ENCODE measurements around the gene S1PR3.

- TF ChIP-seq CTCF (conservative IDR thresholded peaks at IDR 0.05; ENCODE audit: low read length) (no peak), EZH2phosphoT487 (IDR thresholded peaks at IDR 0.05; ENCODE audit: borderline replicate concordance, low read depth, low read length) (no peak)
Observed at GRCh38 chr9:89052470-89053097, 61.3 kb downstream of the S1PR3 start.

All from OCI-LY7 (cell line).